Activated naive CD4-positive, alpha-beta T cell treated with anti-CD3 and anti-CD28 coated beads for 36 hours (primary cell): ENCODE data around the gene HACD3. TPM values are rescaled to one million over a fixed set of nuclear protein-coding genes. Genes with fewer than 3 reads are reported as not detected.
"Not testable (repeated sequence)": the region's sequence is repeated elsewhere in the genome, so short reads cannot be mapped to it uniquely, and the experiment has no call there.

ENCODE experiments used
- CTCF ChIA-PET: fragments of 350-600 bp; sonication (Branson Sonifier 250); formaldehyde crosslinking; loops from one replicate; lab custom pipeline; 2021; ENCODE audit warnings: antibody characterized with exemption; lab: Charles Lee
- DNase-seq: peaks from one replicate; pipeline ENCODE4 v3.0.0-alpha.2; 2020
- H3K27ac Mint-ChIP-seq: one replicate; pipeline ENCODE4 v1.8.0; 2021; ENCODE audit warnings: mild to moderate bottlenecking, mixed read lengths
- H3K27me3 Mint-ChIP-seq: one replicate; pipeline ENCODE4 v1.8.0; 2021; ENCODE audit warnings: low read depth, mixed read lengths
- H3K36me3 Mint-ChIP-seq: one replicate; pipeline ENCODE4 v1.8.0; 2021; ENCODE audit warnings: low read depth, mixed read lengths
- H3K4me1 Mint-ChIP-seq: one replicate; pipeline ENCODE4 v1.8.0; 2021; ENCODE audit warnings: low read depth, mixed read lengths
- H3K4me3 Mint-ChIP-seq: one replicate; pipeline ENCODE4 v1.8.0; 2021; ENCODE audit warnings: mild to moderate bottlenecking, moderate library complexity, mixed read lengths
- H3K9me3 Mint-ChIP-seq: one replicate; pipeline ENCODE4 v1.8.0; 2021; ENCODE audit warnings: mixed read lengths
- intact Hi-C: fragments of 100-400 bp; cut with micrococcal nuclease; formaldehyde crosslinking; loops from one replicate; pipeline ENCODE4 v1.15.1; 2023
- total RNA-seq, 2 experiments: library from RNA; stranded (reverse); gene quantifications; one replicate each; pipeline ENCODE4 v1.2.3, GENCODE V29; 2021

The HACD3 gene
- total RNA-seq, 2 experiments from 2014 or later = 29.1 to 30.1 TPM

DNA sequence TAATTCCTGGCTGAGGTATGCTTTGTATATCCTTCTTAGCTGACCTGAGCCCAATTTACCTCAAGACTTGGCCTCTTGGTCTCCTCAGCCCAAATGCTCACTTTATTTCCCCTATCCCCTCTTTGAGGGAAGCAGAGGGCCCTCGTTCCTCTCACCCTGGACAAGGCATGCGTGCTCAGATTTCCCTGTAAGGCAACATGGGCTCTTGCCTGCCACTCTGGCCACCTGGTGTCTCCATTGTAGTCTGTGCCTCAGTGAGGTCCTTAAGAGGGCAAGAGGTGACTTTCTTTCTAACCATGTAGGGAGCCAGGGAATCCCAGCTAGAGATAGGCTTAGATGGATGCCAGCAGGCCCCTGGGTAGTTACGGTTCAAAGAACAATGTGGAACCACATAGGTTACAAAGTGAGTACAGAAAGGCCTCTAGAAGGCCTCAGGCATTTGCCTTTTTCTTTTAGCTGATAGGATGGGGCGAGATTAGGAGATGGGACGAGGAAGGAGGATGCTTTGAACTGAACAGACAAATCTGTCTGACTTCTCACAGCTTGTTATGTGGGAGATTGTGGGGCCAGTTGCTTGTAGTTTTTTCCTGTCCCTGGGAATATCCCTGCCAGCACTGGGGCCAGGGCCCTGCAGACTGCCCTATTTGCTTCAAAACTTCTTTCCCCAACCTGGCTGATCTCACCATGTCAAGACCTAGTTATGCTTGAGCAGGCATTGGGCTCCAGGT, 81.8 kb downstream of the HACD3 start:
- Mint-ChIP-seq H3K4me3 (peak overlapping the region; percentile 98), H3K27me3 (no peaks in the 10 kb centered on the region), H3K36me3 (peaks cover 4% of the 10 kb centered on the region), H3K4me1 (peaks cover 43% of the 10 kb centered on the region), H3K9me3 (no peaks in the 10 kb centered on the region), H3K27ac (peak overlapping the region; percentile 96)
- intact Hi-C loops = loop anchor here (1.0 to 10.0 kb wide), 6 partner anchors 81 to 583 kb away; partner anchors contain the start of genes DPP8, HACD3 and RAB11A
- CTCF ChIA-PET = interaction anchor here (0.5 to 1.4 kb wide), 4 partner anchors 10 to 431 kb away, joined by 3 read pairs; partner anchors contain the start of gene SLC24A1
- no peak for DNase-seq

DNA sequence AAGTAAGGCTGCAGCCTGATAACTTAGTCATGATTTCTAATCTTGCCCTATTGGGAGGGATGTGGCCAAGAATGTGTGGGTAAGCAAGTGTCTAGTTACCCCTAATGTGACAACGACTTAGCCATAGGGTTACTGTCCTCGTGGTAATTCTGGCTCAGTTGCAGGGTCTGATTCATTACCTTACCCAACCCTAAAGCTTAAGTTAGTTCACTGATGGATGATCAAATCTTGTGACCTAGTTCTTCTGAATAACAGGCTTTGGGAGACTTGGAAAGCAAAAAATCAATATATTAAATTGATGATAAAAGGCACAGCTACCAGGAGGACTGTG, 82.3 kb downstream of the HACD3 start:
- no peak for DNase-seq
- CTCF ChIA-PET = interaction anchor here (0.5 to 1.0 kb wide), 3 partner anchors 9 to 432 kb away, joined by 3 read pairs; partner anchors contain the start of gene SLC24A1
- H3K4me1 Mint-ChIP-seq = peaks cover 40% of the 10 kb centered on the region
- H3K4me3 Mint-ChIP-seq = peak overlapping the region; percentile 15
- intact Hi-C loops = loop anchor here (10.0 kb wide), 1 partner anchor 582 kb away; no protein-coding TSS in a partner anchor
- no peaks in the 10 kb centered on the region for H3K9me3 Mint-ChIP-seq
- no peaks in the 10 kb centered on the region for H3K27me3 Mint-ChIP-seq
- H3K27ac Mint-ChIP-seq = peak overlapping the region; percentile 96
- H3K36me3 Mint-ChIP-seq = peaks cover 4% of the 10 kb centered on the region

DNA sequence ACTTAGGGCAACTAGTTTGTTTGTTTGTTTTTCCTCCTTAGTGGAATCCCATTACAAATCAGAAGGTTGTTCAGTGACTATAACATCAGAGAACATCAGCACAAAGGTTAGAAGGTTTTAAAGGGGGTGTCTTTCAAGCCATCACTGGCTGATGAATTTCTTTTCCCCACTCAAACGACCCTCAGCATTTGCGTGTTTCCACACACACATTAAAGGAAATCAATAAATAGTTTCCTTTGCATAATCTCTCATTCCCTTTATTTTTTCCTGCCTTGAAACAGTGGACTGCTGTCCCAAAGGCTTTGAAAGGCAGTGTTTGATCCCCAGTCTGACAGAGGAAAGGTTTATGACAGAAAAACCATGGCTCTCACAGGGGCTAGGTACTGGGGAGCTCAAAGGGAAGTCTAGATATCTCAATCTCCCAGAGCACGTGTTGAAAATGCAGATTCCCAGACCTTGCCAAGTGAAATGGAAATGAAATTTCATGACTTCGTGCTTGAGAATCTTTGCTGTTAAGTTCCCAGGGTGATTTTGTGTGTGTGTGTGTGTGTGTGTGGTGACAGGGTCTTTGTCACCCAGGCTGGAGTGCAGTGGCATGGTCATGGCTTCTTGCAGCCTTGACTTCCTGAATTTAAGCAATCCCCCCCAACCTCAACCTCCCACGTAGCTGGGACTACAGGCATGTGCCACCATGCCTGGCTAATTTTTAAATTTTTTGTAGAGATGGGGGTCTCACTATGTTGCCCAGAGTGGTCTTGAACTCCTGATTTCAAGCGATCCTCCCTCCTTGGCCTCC, 82.9 kb downstream of the HACD3 start:
- H3K4me1 Mint-ChIP-seq = peaks cover 34% of the 10 kb centered on the region
- peaks cover 4% of the 10 kb centered on the region for H3K36me3 Mint-ChIP-seq
- H3K27ac Mint-ChIP-seq = no peak overlapping the region
- CTCF ChIA-PET = interaction anchor here (0.5 to 0.6 kb wide), 2 partner anchors 50 to 432 kb away, joined by 3 read pairs; no protein-coding TSS in a partner anchor
- H3K4me3 Mint-ChIP-seq = no peak overlapping the region
- H3K27me3 Mint-ChIP-seq = no peaks in the 10 kb centered on the region
- intact Hi-C loops = loop anchor here (10.0 kb wide), 1 partner anchor 582 kb away; no protein-coding TSS in a partner anchor
- DNase-seq = no peak
- H3K9me3 Mint-ChIP-seq = no peaks in the 10 kb centered on the region

DNA sequence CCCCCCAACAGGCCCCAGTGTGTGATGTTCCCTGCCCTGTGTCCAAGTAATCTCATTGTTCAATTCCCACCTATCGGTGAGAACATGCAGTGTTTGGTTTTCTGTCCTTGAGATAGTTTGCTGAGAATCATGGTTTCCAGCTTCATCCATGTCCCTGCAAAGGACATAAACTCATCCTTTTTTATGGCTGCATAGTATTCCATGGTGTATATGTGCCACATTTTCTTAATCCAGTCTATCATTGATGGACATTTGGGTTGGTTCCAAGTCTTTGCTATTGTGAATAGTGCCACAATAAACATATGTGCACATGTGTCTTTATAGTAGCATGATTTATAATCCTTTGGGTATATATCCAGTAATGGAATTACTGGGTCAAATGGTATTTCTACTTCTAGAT, 85.6 kb downstream of the HACD3 start:
- peaks cover 21% of the 10 kb centered on the region for H3K4me1 Mint-ChIP-seq
- H3K27me3 Mint-ChIP-seq, CTCF ChIA-PET, H3K36me3 Mint-ChIP-seq, DNase-seq, H3K4me3 Mint-ChIP-seq, H3K27ac Mint-ChIP-seq, H3K9me3 Mint-ChIP-seq: not testable (repeated sequence)
- intact Hi-C loops = loop anchor here (10.0 kb wide), 1 partner anchor 579 kb away; no protein-coding TSS in a partner anchor

DNA sequence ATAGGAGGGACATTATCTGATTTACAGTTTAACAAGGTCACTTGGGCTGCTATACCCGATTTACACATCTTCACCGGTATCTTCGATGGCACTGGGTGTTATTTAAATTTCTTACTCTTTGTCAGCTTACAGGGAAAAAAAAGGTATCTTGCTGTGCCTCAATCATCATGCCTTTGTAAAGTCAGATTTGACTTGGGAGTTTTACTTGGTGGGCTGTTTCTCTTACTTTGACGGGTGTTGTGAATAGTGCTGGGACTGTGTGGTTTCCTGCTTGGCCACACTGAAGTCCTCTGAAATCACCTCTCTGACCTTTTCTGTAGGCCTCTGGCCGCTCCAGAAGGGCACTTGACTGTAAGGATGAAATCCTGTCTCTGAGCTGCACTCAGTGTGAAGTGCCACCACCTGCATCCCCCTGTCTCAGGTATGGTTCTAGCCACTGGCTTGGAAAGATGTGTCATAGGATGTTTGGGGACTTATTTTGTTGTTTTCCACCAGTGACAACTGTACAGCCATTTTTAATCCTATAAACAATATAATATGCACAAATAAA, 88.4 kb downstream of the HACD3 start:
- H3K9me3 Mint-ChIP-seq = no peaks in the 10 kb centered on the region
- H3K36me3 Mint-ChIP-seq = peaks cover 2% of the 10 kb centered on the region
- H3K27ac Mint-ChIP-seq = no peak overlapping the region
- CTCF ChIA-PET = interaction anchor here (0.6 kb wide), 1 partner anchor 632 kb away, joined by 3 read pairs; no protein-coding TSS in a partner anchor
- H3K27me3 Mint-ChIP-seq = no peaks in the 10 kb centered on the region
- no peak for DNase-seq
- intact Hi-C loops = loop anchor here (10.0 kb wide), 1 partner anchor 576 kb away; no protein-coding TSS in a partner anchor
- no peak overlapping the region for H3K4me3 Mint-ChIP-seq
- no peaks in the 10 kb centered on the region for H3K4me1 Mint-ChIP-seq

DNA sequence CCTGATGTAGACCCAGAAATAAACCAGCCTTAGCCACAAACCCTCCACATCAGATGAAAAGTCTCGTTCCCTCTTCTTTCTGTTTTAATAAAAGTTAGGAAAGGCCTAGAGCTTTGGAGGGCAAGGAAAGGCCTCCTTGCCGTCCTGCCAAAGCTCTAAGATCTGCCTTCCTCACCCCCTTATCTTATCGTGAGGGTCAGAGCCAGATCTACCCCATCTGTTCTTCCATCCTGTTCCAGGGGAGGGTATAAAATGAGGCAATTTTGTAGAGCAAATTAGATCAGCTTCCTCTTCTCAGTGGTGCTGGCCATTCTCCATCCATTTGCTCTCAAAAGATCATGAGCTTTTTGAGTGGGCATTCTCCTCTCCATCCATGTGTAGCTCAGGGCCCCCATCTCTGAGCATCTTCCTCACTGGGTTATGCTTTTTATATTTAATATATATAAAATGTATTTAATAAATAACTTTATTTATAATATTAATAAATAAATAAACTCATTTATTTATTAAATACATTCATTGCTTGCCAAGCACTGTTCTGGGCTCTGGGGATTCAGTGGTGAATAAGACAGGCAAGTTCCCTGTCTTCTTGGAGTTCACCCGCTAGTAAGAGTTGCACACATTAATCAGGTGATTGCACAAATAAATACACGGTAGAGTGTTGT, 89.5 kb downstream of the HACD3 start:
- Mint-ChIP-seq H3K9me3 (no peaks in the 10 kb centered on the region), H3K27ac (no peak overlapping the region), H3K4me3 (no peak overlapping the region), H3K27me3 (no peaks in the 10 kb centered on the region), H3K4me1 (no peaks in the 10 kb centered on the region), H3K36me3 (peaks cover 4% of the 10 kb centered on the region)
- no peak for DNase-seq
- CTCF ChIA-PET = interaction anchor here (0.9 kb wide), 1 partner anchor 18 kb away, joined by 3 read pairs; no protein-coding TSS in a partner anchor
- intact Hi-C loops = loop anchor here (10.0 kb wide), 1 partner anchor 575 kb away; no protein-coding TSS in a partner anchor

DNA sequence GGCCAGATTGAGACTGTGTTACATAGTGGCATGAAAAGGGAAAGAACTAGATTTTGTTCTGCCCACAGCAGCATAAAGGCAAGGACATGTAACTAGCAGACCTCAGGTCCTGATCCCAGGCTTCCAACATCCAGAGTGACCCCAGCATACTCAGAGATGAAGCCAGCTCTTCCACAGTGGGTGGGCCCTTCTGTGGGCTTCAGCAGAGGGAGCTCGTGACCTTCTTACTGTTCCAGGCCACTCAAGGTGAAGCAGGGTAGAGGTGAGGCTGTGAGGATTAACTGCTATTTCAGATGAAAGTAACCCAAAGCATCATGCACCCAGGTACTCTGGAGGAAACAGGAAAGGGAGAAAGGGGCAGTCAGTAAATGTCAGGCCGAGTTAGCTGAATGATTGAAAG, 90.6 kb downstream of the HACD3 start:
- intact Hi-C loops = no loop called here
- Mint-ChIP-seq H3K4me3 (no peak overlapping the region), H3K4me1 (no peaks in the 10 kb centered on the region), H3K27me3 (no peaks in the 10 kb centered on the region), H3K9me3 (no peaks in the 10 kb centered on the region), H3K27ac (no peak overlapping the region), H3K36me3 (peaks cover 4% of the 10 kb centered on the region)
- no peak for DNase-seq
- CTCF ChIA-PET = no interaction called here

DNA sequence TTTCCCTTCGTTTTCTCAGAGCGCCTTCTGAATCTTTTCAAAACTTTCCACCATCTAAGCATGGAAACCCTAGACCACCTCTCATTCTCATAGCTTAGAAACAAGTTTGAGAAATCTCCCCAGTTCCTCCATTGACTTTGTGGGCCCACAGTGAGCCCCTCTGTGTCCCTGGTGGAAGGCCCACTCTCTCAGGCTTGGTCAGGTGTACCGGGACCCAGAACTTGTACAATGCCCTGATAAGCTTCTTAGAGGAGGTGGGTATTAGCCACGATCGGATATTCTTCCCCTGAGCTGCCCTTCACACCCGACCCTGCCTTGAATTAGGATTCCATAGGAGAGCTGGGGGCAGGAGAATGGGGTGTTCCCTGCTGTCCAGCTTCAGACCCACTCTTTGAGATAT, 91.4 kb downstream of the HACD3 start, which contains the start of gene SLC24A1:
Gene SLC24A1, plus strand, starts transcription at position 301 of the 400 bp plus-strand sequence. CDS start 2,143 bp downstream, outside the sequence.
- H3K27ac Mint-ChIP-seq = no peak within 1 kb of the TSS
- DNase-seq = no peak
- CTCF ChIA-PET = interaction anchor here (0.8 kb wide), 2 partner anchors 10 to 16 kb away, joined by 3 to 4 read pairs; no protein-coding TSS in a partner anchor
- H3K36me3 Mint-ChIP-seq = peaks cover 2% of the 10 kb centered on the region
- no peaks in the 10 kb centered on the region for H3K9me3 Mint-ChIP-seq
- intact Hi-C loops = no loop called here
- no peaks in the 10 kb centered on the region for H3K4me1 Mint-ChIP-seq
- no peak within 1 kb of the TSS for H3K4me3 Mint-ChIP-seq
- H3K27me3 Mint-ChIP-seq = no peaks in the 10 kb centered on the region

DNA sequence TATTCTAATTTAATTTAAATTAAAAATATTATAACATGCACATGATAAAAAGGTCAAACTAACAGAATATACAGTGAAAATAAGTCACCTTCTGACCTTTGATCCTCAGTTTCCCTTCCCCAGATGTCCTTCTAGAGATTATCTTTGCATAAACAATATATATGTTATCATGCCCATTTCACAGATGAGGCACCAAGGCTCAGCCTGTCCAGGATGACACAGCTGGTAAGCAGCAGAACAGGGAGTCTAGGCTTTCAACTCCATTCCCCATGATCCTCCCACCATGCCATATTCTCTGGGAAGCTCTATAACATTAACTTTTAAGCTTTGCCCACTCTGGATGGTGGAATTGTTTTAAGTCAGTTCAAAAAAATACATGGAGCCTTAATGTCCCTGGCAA, 92.8 kb downstream of the HACD3 start:
- Mint-ChIP-seq H3K36me3 (peaks cover 3% of the 10 kb centered on the region), H3K9me3 (no peaks in the 10 kb centered on the region), H3K4me3 (no peak overlapping the region), H3K4me1 (no peaks in the 10 kb centered on the region), H3K27me3 (no peaks in the 10 kb centered on the region), H3K27ac (no peak overlapping the region)
- CTCF ChIA-PET = no interaction called here
- intact Hi-C loops = no loop called here
- no peak for DNase-seq

DNA sequence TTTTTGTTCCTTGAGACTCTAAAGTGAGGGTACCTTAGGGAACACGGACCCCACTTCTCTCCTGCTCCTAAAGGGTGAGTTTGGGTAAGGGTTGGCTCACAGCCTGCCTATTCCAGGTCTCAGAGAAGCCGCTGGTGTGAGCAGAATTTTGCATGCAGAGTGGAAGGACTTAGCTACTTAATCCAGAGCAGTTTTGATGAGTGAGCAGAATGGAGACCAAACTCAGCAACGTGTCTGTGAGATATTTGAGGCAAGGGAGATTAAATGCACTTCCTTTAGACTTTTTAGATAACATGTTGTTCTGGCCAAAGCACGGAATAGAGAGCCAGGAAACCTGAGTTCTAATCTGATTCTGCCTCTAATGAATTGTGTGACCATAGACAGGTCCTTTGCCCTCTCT, 96.6 kb downstream of the HACD3 start:
- no peak overlapping the region for H3K27ac Mint-ChIP-seq

More for the DNA sequence above, 96.6 kb downstream of the HACD3 start:
- no peaks in the 10 kb centered on the region for H3K9me3 Mint-ChIP-seq
- H3K27me3 Mint-ChIP-seq = no peaks in the 10 kb centered on the region
- intact Hi-C loops = no loop called here
- peaks cover 3% of the 10 kb centered on the region for H3K4me1 Mint-ChIP-seq
- H3K36me3 Mint-ChIP-seq = peaks cover 3% of the 10 kb centered on the region
- CTCF ChIA-PET = no interaction called here
- no peak for DNase-seq
- no peak overlapping the region for H3K4me3 Mint-ChIP-seq
